Neural progenitor cell (in vitro differentiated cells): ENCODE measurements around the gene CSNK2A1. TPM values are rescaled to one million over a fixed set of nuclear protein-coding genes. Genes with fewer than 3 reads are reported as not detected.

Source experiments
- DNase-seq: peaks from one replicate; pipeline ENCODE4 v3.0.0-alpha.2; 2016; ENCODE audit warnings: low spot score
- H2AFZ ChIP-seq: fragments of 200-600 bp; sonication (generic); replicated peaks from 2 replicates; pipeline ENCODE4 v1.6.1; 2016; ENCODE audit warnings: antibody characterized with exemption
- H3F3A ChIP-seq: fragments of 200-600 bp; sonication (generic); 2 replicates; pipeline ENCODE4 v1.6.1; 2016; ENCODE audit warnings: antibody characterized with exemption, low read depth
- H3K27ac ChIP-seq: fragments of 200-600 bp; sonication (generic); 2 replicates; pipeline ENCODE4 v1.5.1; 2016; ENCODE audit warnings: mild to moderate bottlenecking
- H3K27me3 ChIP-seq: fragments of 200-600 bp; sonication (generic); 2 replicates; pipeline ENCODE4 v1.6.1; 2016; ENCODE audit warnings: mild to moderate bottlenecking, moderate library complexity
- H3K36me3 ChIP-seq: fragments of 200-600 bp; sonication (generic); 2 replicates; pipeline ENCODE4 v1.5.1; 2016
- H3K4me1 ChIP-seq: fragments of 200-600 bp; sonication (generic); 2 replicates; pipeline ENCODE4 v1.6.1; 2016; ENCODE audit warnings: mixed run types
- H3K4me2 ChIP-seq: fragments of 200-600 bp; sonication (generic); 2 replicates; pipeline ENCODE4 v1.6.1; 2016
- H3K4me3 ChIP-seq: fragments of 200-600 bp; sonication (generic); 2 replicates; pipeline ENCODE4 v1.5.1; 2016
- H3K79me2 ChIP-seq: fragments of 200-600 bp; sonication (generic); 2 replicates; pipeline ENCODE4 v1.6.1; 2016; ENCODE audit warnings: low read depth
- H3K9ac ChIP-seq: fragments of 200-600 bp; sonication (generic); 2 replicates; pipeline ENCODE4 v1.6.1; 2016
- H3K9me3 ChIP-seq: fragments of 200-600 bp; sonication (generic); 2 replicates; pipeline ENCODE4 v1.5.1; 2016; ENCODE audit warnings: low read depth
- H4K20me1 ChIP-seq: fragments of 200-600 bp; sonication (generic); 2 replicates; pipeline ENCODE4 v1.6.1; 2016; ENCODE audit warnings: low read depth
- H3K27ac Mint-ChIP-seq: 3 replicates; pipeline ENCODE4 v1.8.0; 2021; ENCODE audit warnings: mixed read lengths
- H3K27me3 Mint-ChIP-seq: 2 replicates; pipeline ENCODE4 v1.8.0; 2022; ENCODE audit warnings: low read depth, mild to moderate bottlenecking, inconsistent platforms, moderate library complexity, mixed read lengths; ENCODE audit not compliant: insufficient read depth
- H3K36me3 Mint-ChIP-seq: 3 replicates; pipeline ENCODE4 v1.8.0; 2021; ENCODE audit warnings: mixed read lengths
- H3K4me1 Mint-ChIP-seq: 3 replicates; pipeline ENCODE4 v1.8.0; 2021; ENCODE audit warnings: mixed read lengths
- H3K4me3 Mint-ChIP-seq: 3 replicates; pipeline ENCODE4 v1.8.0; 2021; ENCODE audit warnings: mild to moderate bottlenecking, moderate library complexity, mixed read lengths
- H3K9me3 Mint-ChIP-seq: 3 replicates; pipeline ENCODE4 v1.8.0; 2020; ENCODE audit warnings: mixed read lengths
- EZH2 ChIP-seq: fragments of 200-600 bp; sonication (generic); IDR thresholded peaks from 2 replicates; pipeline ENCODE4 v1.6.1; 2017; ENCODE audit warnings: antibody characterized with exemption, mild to moderate bottlenecking, moderate library complexity
- EZH2phosphoT487 ChIP-seq: fragments of 200-600 bp; sonication (generic); IDR thresholded peaks from 2 replicates; pipeline ENCODE4 v1.6.1; 2017; ENCODE audit warnings: antibody characterized with exemption
- total RNA-seq: library from RNA; depleted of rRNA; stranded (reverse); fragments of >200 nt; gene quantifications from 2 replicates; pipeline ENCODE4 v1.2.3, GENCODE V29; 2015; ENCODE audit warnings: low replicate concordance
- TF ChIP-seq, protein P1 (sequence below): fragments of 200-600 bp; sonication (generic); IDR thresholded peaks from 2 replicates; pipeline ENCODE4 v1.5.1; 2017; ENCODE audit warnings: antibody characterized with exemption, mild to moderate bottlenecking

Gene CSNK2A1
- total RNA-seq, 1 donor from 2014 or later: 599 TPM

GRCh38 chr20:577167-577791 lies 33.7 kb upstream of the CSNK2A1 start:
- Histone ChIP-seq H2AFZ (peak overlapping the region; percentile 87), H3F3A (peaks cover 24% of the 10 kb centered on the region), H3K4me2 (no peak overlapping the region), H3K4me1 (peaks cover 23% of the 10 kb centered on the region), H3K4me3 (no peak overlapping the region), H4K20me1 (no peaks in the 10 kb centered on the region), H3K27ac (no peak overlapping the region), H3K36me3 (no peaks in the 10 kb centered on the region), H3K9me3 (no peaks in the 10 kb centered on the region), H3K9ac (no peak overlapping the region), H3K79me2 (no peaks in the 10 kb centered on the region), H3K27me3 (peaks cover 43% of the 10 kb centered on the region)
- H3K4me1 Mint-ChIP-seq: peaks cover 7% of the 10 kb centered on the region
- no peaks in the 10 kb centered on the region for H3K9me3 Mint-ChIP-seq
- H3K4me3 Mint-ChIP-seq: no peak overlapping the region
- DNase-seq: peak; percentile 58
- peaks cover 16% of the 10 kb centered on the region for H3K27me3 Mint-ChIP-seq
- H3K36me3 Mint-ChIP-seq: no peaks in the 10 kb centered on the region
- no peak overlapping the region for H3K27ac Mint-ChIP-seq
- TF ChIP-seq EZH2: no peak
- TF ChIP-seq, protein P1, sequence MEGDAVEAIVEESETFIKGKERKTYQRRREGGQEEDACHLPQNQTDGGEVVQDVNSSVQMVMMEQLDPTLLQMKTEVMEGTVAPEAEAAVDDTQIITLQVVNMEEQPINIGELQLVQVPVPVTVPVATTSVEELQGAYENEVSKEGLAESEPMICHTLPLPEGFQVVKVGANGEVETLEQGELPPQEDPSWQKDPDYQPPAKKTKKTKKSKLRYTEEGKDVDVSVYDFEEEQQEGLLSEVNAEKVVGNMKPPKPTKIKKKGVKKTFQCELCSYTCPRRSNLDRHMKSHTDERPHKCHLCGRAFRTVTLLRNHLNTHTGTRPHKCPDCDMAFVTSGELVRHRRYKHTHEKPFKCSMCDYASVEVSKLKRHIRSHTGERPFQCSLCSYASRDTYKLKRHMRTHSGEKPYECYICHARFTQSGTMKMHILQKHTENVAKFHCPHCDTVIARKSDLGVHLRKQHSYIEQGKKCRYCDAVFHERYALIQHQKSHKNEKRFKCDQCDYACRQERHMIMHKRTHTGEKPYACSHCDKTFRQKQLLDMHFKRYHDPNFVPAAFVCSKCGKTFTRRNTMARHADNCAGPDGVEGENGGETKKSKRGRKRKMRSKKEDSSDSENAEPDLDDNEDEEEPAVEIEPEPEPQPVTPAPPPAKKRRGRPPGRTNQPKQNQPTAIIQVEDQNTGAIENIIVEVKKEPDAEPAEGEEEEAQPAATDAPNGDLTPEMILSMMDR: peak; percentile 53

DNA sequence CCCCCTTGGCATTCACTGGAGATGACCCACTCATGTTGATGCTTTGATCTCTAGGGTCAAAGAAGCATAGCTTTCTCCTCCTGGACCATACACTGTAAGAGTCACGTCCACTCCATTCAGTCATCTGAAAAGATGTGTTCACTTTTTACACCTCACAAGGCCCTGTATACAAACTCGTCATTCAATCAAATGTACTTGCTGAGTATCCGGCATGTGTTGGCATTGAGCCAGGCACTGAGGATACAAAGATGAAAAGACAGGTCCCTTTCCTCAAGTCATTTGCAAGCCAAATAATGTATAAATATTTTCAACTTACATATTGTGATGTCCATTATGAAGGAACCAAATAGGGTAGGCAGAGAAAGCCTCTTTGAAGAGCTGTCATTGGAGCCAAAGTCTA lies 32.6 kb upstream of the CSNK2A1 start:
- Mint-ChIP-seq H3K27ac (no peak overlapping the region), H3K4me1 (peaks cover 15% of the 10 kb centered on the region)
- peaks cover 34% of the 10 kb centered on the region for H3K4me1 ChIP-seq

DNA sequence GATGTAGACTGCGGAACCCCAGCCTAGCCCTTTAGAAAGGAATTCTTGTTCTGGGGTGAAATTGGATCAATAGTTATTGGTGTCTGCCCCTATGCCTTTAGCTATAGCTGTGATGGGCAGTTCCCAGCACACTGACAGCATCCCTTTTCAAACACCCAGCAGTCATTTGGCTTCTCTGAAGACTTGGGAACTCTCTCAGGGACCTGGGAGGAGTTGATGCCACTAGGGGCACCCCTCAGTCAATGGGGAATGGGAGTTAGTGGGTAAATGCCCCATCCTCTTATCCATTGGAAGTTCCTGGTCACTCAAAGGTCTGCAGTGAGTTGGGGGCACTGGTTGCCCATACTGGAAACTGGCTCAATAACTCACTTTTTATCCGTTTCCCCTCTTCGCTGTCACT lies 31.6 kb upstream of the CSNK2A1 start:
- Mint-ChIP-seq H3K27me3 (peaks cover 15% of the 10 kb centered on the region), H3K4me3 (no peak overlapping the region), H3K4me1 (peaks cover 15% of the 10 kb centered on the region), H3K9me3 (no peaks in the 10 kb centered on the region), H3K27ac (no peak overlapping the region), H3K36me3 (no peaks in the 10 kb centered on the region)
- Histone ChIP-seq H3K36me3 (no peaks in the 10 kb centered on the region), H3K27ac (no peak overlapping the region), H3K9ac (no peak overlapping the region), H3K9me3 (no peaks in the 10 kb centered on the region), H3K27me3 (peaks cover 53% of the 10 kb centered on the region), H3F3A (peaks cover 32% of the 10 kb centered on the region), H3K4me1 (peaks cover 36% of the 10 kb centered on the region), H2AFZ (no peak overlapping the region), H4K20me1 (no peaks in the 10 kb centered on the region), H3K4me2 (peak overlapping the region; percentile 74), H3K4me3 (no peak overlapping the region), H3K79me2 (no peaks in the 10 kb centered on the region)
- TF ChIP-seq, protein P1: peak; percentile 29
- no peak for TF ChIP-seq EZH2phosphoT487
- no peak for DNase-seq

More for the DNA sequence above, 32.6 kb upstream of the CSNK2A1 start:
- H3K36me3 Mint-ChIP-seq: no peaks in the 10 kb centered on the region
- no peak overlapping the region for H3K4me3 Mint-ChIP-seq
- H3K36me3 ChIP-seq: no peaks in the 10 kb centered on the region
- H3K9ac ChIP-seq: no peak overlapping the region
- no peak for DNase-seq
- no peaks in the 10 kb centered on the region for H3K9me3 Mint-ChIP-seq
- no peak overlapping the region for H2AFZ ChIP-seq
- H3K27me3 Mint-ChIP-seq: peaks cover 15% of the 10 kb centered on the region
- H4K20me1 ChIP-seq: no peaks in the 10 kb centered on the region
- no peak overlapping the region for H3K4me2 ChIP-seq
- peaks cover 50% of the 10 kb centered on the region for H3K27me3 ChIP-seq
- H3F3A ChIP-seq: peaks cover 32% of the 10 kb centered on the region
- H3K27ac ChIP-seq: no peak overlapping the region
- H3K4me3 ChIP-seq: no peak overlapping the region
- H3K9me3 ChIP-seq: no peaks in the 10 kb centered on the region
- TF ChIP-seq, protein P1: no peak
- no peak for TF ChIP-seq EZH2
- no peak for TF ChIP-seq EZH2phosphoT487
- H3K79me2 ChIP-seq: no peaks in the 10 kb centered on the region
